Peyer's patch (tissue), 4 donors: ENCODE results near the gene PLCL1. TPM values are rescaled to one million over a fixed set of nuclear protein-coding genes. Genes with fewer than 3 reads are reported as not detected.

ENCODE experiments used
- DNase-seq, 3 donors: peaks; one replicate each; pipeline ENCODE4 v3.0.0-alpha.2; 2017 to 2019
- H3K27ac ChIP-seq, 4 donors: fragments of 200-600 bp; sonication (generic); one replicate each; pipeline ENCODE4 v1.5.1; 2016 to 2019
- H3K27me3 ChIP-seq, 2 donors: fragments of 200-600 bp; sonication (generic); one replicate each; pipeline ENCODE4 v1.5.1; 2019
- H3K36me3 ChIP-seq, 3 donors: fragments of 200-600 bp; sonication (generic); one replicate each; pipeline ENCODE4 v1.5.1; 2016 to 2019
- H3K4me1 ChIP-seq, 4 donors: fragments of 200-600 bp; sonication (generic); one replicate each; pipeline ENCODE4 v1.5.1; 2016 to 2019
- H3K4me3 ChIP-seq, 4 donors: fragments of 200-600 bp; sonication (generic); 1 replicate in 3 of 4; 2 replicates in 1 of 4; pipeline ENCODE4 v1.5.1; 2016 to 2019; ENCODE audit warnings: mild to moderate bottlenecking in 1 of 4
- H3K9me3 ChIP-seq, 4 donors: fragments of 200-600 bp; sonication (generic); one replicate each; pipeline ENCODE4 v1.5.1; 2016 to 2019; ENCODE audit warnings: mild to moderate bottlenecking in 1 of 4
- CTCF ChIP-seq, 6 experiments: fragments of 450-650 bp in 4 of 6; fragments of 200-600 bp in 2 of 6; sonication (generic) in 1 of 6; IDR thresholded peaks; one replicate each; pipeline ENCODE4 v1.5.1; 2017 to 2019; ENCODE audit warnings: antibody characterized with exemption in 6 of 6, mild to moderate bottlenecking in 3 of 6, moderate library complexity in 1 of 6
- POLR2A ChIP-seq, 2 donors: fragments of 450-650 bp; IDR thresholded peaks; one replicate each; pipeline ENCODE4 v1.5.1; 2017; ENCODE audit warnings: antibody characterized with exemption in 2 of 2, mild to moderate bottlenecking in 2 of 2, moderate library complexity in 2 of 2
- total RNA-seq, 4 donors: library from RNA; depleted of rRNA; stranded (reverse); fragments of >200 nt; gene quantifications; one replicate each; pipeline ENCODE4 v1.1.0, GENCODE V29; 2016

PLCL1 gene
- total RNA-seq, 4 donors from 2014 or later, result 1.9 to 5.8 (median 2.8) TPM; not detected in 1

GRCh38 chr2:198115201-198115600 is 310.8 kb downstream of the PLCL1 start:
- Histone ChIP-seq H3K27me3 (no peaks in the 10 kb centered on the region), H3K27ac (no peak overlapping the region), H3K4me3 (no peak overlapping the region), H3K36me3 (no peaks in the 10 kb centered on the region), H3K9me3 (no peaks in the 10 kb centered on the region), H3K4me1 (no peaks in the 10 kb centered on the region)
- no peak for DNase-seq
- TF ChIP-seq POLR2A (IDR thresholded peaks at IDR 0.05) (no peak), CTCF (IDR thresholded peaks at IDR 0.05) (no peak)

- no peaks in the 10 kb centered on the region for H3K36me3 ChIP-seq
- no peaks in the 10 kb centered on the region for H3K27me3 ChIP-seq
- H3K4me3 ChIP-seq, result no peak overlapping the region
- no peak for TF ChIP-seq CTCF (IDR thresholded peaks at IDR 0.05)
- no peak for TF ChIP-seq POLR2A (IDR thresholded peaks at IDR 0.05)
- DNase-seq, result no peak
- no peaks in the 10 kb centered on the region for H3K4me1 ChIP-seq
- H3K27ac ChIP-seq, result no peak overlapping the region
- H3K9me3 ChIP-seq, result no peaks in the 10 kb centered on the region
Measured at GRCh38 chr2:198116756-198117155, 312.4 kb downstream of the PLCL1 start.

GRCh38 chr2:198117406-198118041 is 313.1 kb downstream of the PLCL1 start:
- H3K9me3 ChIP-seq, result no peaks in the 10 kb centered on the region
- TF ChIP-seq POLR2A (IDR thresholded peaks at IDR 0.05), result no peak
- no peak for TF ChIP-seq CTCF (IDR thresholded peaks at IDR 0.05)
- no peak for DNase-seq
- no peak overlapping the region for H3K4me3 ChIP-seq
- H3K27ac ChIP-seq, result no peak overlapping the region
- no peaks in the 10 kb centered on the region for H3K27me3 ChIP-seq
- no peaks in the 10 kb centered on the region for H3K4me1 ChIP-seq
- no peaks in the 10 kb centered on the region for H3K36me3 ChIP-seq

DNA sequence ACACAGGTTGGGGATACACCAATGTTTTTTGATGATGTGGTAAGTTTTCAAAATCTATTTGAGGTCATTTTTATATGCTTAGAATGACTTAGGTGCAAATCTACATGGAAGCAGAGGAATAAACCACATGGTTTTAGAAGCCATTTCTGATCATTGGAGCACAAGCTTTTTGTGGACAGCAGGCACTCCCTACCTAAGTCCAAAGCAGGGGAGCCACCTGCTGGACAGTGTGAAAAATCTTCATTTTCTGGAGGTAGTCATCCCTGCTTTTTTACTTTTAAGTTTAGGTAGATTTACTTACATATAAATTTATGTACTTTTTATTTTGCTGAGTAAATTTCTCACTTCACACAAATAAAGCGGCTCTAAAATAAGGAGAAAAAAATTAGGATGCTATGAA is 323.2 kb downstream of the PLCL1 start:
- Histone ChIP-seq H3K27me3 (no peaks in the 10 kb centered on the region), H3K4me3 (no peak overlapping the region), H3K4me1 (no peaks in the 10 kb centered on the region), H3K9me3 (no peaks in the 10 kb centered on the region), H3K27ac (no peak overlapping the region), H3K36me3 (no peaks in the 10 kb centered on the region)
- DNase-seq, result no peak
- TF ChIP-seq POLR2A (IDR thresholded peaks at IDR 0.05), result no peak
- TF ChIP-seq CTCF (IDR thresholded peaks at IDR 0.05), result peak in 5 of 6 experiments; percentile 10 to 61 (median 52)

DNA sequence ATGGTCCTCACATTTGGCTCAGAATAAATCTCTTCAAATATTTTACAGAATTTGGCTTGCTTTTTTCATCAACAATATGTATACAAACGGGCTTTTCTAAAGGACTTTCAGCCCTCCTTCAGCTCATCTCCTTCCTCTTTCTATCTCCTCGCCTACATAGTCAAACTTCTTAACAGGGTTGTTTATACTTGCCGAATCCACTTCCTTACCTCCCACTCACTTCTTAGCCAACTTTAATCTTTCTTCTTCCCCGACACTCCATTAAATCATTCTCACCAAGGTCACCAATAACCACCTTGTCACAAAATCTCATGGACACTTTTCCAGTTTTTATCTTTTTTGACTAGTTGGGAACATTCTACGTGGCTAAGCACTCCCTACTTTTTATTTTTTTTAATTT is 325.2 kb downstream of the PLCL1 start:
- H3K27ac ChIP-seq, result no peak overlapping the region
- DNase-seq, result no peak
- TF ChIP-seq POLR2A (IDR thresholded peaks at IDR 0.05) (no peak), CTCF (IDR thresholded peaks at IDR 0.05) (no peak)
- H3K4me1 ChIP-seq, result no peaks in the 10 kb centered on the region
- H3K4me3 ChIP-seq, result no peak overlapping the region
- no peaks in the 10 kb centered on the region for H3K9me3 ChIP-seq
- H3K36me3 ChIP-seq, result no peaks in the 10 kb centered on the region
- H3K27me3 ChIP-seq, result no peaks in the 10 kb centered on the region
